Trophoblast cell (in vitro differentiated cells and primary cell): ENCODE measurements around the gene PHF8.
A peak's percentile ranks its signal among the peaks of the same experiment; 100 is the strongest.

Experiments used
- DNase-seq, 2 donors: peaks; one replicate each; pipeline ENCODE4 v3.0.0-alpha.2; 2016
- H2AFZ ChIP-seq: 2 replicates; pipeline ENCODE4 v1.6.1; 2013; ENCODE audit warnings: low read length, moderate library complexity, mild to moderate bottlenecking; ENCODE audit not compliant: insufficient read depth, poor library complexity
- H2AK5ac ChIP-seq: 2 replicates; pipeline ENCODE4 v1.6.1; 2013; ENCODE audit warnings: mild to moderate bottlenecking, low read length
- H2BK120ac ChIP-seq: 2 replicates; pipeline ENCODE4 v1.6.1; 2013; ENCODE audit warnings: low read length, mild to moderate bottlenecking, moderate library complexity; ENCODE audit not compliant: insufficient read depth, poor library complexity
- H2BK12ac ChIP-seq: 2 replicates; pipeline ENCODE4 v1.6.1; 2013; ENCODE audit warnings: mild to moderate bottlenecking, low read length, moderate library complexity
- H2BK5ac ChIP-seq: 2 replicates; pipeline ENCODE4 v1.6.1; 2013; ENCODE audit warnings: low read length, low read depth, moderate library complexity, mild to moderate bottlenecking; ENCODE audit not compliant: poor library complexity
- H3K14ac ChIP-seq: 2 replicates; pipeline ENCODE4 v1.6.1; 2013; ENCODE audit warnings: mild to moderate bottlenecking, low read length
- H3K18ac ChIP-seq: 2 replicates; pipeline ENCODE4 v1.6.1; 2013; ENCODE audit warnings: mild to moderate bottlenecking, low read length
- H3K23ac ChIP-seq: 2 replicates; pipeline ENCODE4 v1.6.1; 2013; ENCODE audit warnings: low read length
- H3K27ac ChIP-seq: 2 replicates; pipeline ENCODE4 v1.5.1; 2013; ENCODE audit warnings: low read depth, mild to moderate bottlenecking, inconsistent platforms, low read length, moderate library complexity
- H3K27me3 ChIP-seq: 2 replicates; pipeline ENCODE4 v1.6.1; 2013; ENCODE audit warnings: inconsistent platforms, mild to moderate bottlenecking, low read length, moderate library complexity; ENCODE audit not compliant: insufficient read depth
- H3K36me3 ChIP-seq, 2 experiments: 1 replicate in 1 of 2; 2 replicates in 1 of 2; pipeline ENCODE4 v1.6.1; 2013; ENCODE audit warnings: low read length in 2 of 2, mild to moderate bottlenecking in 2 of 2, moderate library complexity in 1 of 2; ENCODE audit not compliant: insufficient read depth in 2 of 2, control insufficient read depth in 1 of 2
- H3K4ac ChIP-seq: 2 replicates; pipeline ENCODE4 v1.6.1; 2013; ENCODE audit warnings: low read depth, mild to moderate bottlenecking, low read length, moderate library complexity
- H3K4me1 ChIP-seq, 2 experiments: 1 replicate in 1 of 2; 2 replicates in 1 of 2; pipeline ENCODE4 v1.6.1; 2013; ENCODE audit warnings: low read length in 2 of 2, mild to moderate bottlenecking in 2 of 2, moderate library complexity in 1 of 2; ENCODE audit not compliant: insufficient read depth in 2 of 2, control insufficient read depth in 1 of 2
- H3K4me2 ChIP-seq: 2 replicates; pipeline ENCODE4 v1.6.1; 2013; ENCODE audit warnings: inconsistent platforms, mild to moderate bottlenecking, low read length, moderate library complexity
- H3K4me3 ChIP-seq: 2 replicates; pipeline ENCODE4 v1.5.1; 2013; ENCODE audit warnings: mild to moderate bottlenecking, low read depth, low read length, inconsistent platforms
- H3K79me1 ChIP-seq: one replicate; pipeline ENCODE4 v1.6.1; 2013; ENCODE audit warnings: low read length
- H3K79me2 ChIP-seq: 2 replicates; pipeline ENCODE4 v1.6.1; 2013; ENCODE audit warnings: low read length, mild to moderate bottlenecking; ENCODE audit not compliant: control insufficient read depth, insufficient read depth, poor library complexity
- H3K9ac ChIP-seq: 2 replicates; pipeline ENCODE4 v1.6.1; 2013; ENCODE audit warnings: mild to moderate bottlenecking, low read length
- H3K9me3 ChIP-seq: 2 replicates; pipeline ENCODE4 v1.6.1; 2013; ENCODE audit warnings: low read depth, mild to moderate bottlenecking, control low read depth, inconsistent platforms, low read length; ENCODE audit not compliant: insufficient read depth
- H4K12ac ChIP-seq: 2 replicates; pipeline ENCODE4 v1.6.1; 2013; ENCODE audit warnings: low read depth, mild to moderate bottlenecking, low read length, moderate library complexity
- H4K8ac ChIP-seq: 2 replicates; pipeline ENCODE4 v1.6.1; 2013; ENCODE audit warnings: low read depth, mild to moderate bottlenecking, low read length, moderate library complexity
- H4K91ac ChIP-seq: one replicate; pipeline ENCODE4 v1.6.1; 2013; ENCODE audit warnings: low read depth, mild to moderate bottlenecking, low read length, moderate library complexity
- WGBS: extraction: QIAGEN DNeasy Blood & Tissue Kit; methylation state at CpG from one replicate; pipeline ENCODE4 v1.1.7; 2013; ENCODE audit warnings: missing lambda C conversion rate; ENCODE audit not compliant: insufficient read length, insufficient coverage; ENCODE audit errors: extremely low coverage; 5-methylcytosine and 5-hydroxymethylcytosine counted together

Gene PHF8

DNA sequence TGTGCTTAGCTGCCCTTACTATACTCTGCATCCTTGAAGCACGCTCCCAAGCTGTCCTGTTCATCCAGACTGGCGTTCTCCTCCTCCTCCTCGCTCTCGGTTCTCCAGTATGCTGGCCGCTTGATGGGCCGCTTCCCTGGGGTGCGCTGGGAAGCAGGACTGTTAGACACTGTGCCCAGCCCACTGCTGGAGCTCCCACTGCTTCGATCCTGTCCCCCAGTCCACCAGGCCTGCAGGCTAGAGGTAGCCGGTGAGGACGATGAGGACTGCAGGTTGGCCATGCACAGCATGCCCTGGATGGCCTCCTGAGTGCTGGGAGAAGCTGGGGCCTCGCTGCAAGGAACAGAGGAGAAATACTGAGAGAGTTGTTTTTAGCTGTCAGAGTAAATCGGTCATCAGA is 59.4 kb downstream of the PHF8 start:
- Histone ChIP-seq H4K91ac (no peak overlapping the region), H3K36me3 (peaks cover 15% of the 10 kb centered on the region in 2 experiments)

DNA sequence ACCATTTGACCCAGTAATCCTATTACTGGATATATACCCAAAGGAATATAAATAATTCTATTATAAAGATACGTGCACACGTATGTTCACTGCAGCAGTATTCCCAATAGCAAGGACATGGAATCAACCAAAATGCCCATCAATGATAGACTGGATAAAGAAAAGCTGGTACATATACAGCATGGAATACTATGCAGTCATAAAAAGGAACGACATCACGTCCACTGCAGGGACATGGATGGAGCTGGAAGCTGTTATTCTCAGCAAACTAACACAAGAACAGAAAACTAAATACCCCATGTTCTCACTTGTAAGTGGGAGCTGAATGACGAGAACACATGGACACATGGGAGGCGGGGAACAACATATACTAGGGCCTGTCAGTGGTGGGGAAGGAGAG is 69.7 kb downstream of the PHF8 start:
- no peak overlapping the region for H3K27ac ChIP-seq
- H3K23ac ChIP-seq: no peak overlapping the region
- H3K79me1 ChIP-seq: no peaks in the 10 kb centered on the region
- H2BK5ac ChIP-seq: no peak overlapping the region
- no peak for DNase-seq
- H2AK5ac ChIP-seq: no peak overlapping the region
- H2BK120ac ChIP-seq: no peak overlapping the region
- no peak overlapping the region for H3K9ac ChIP-seq
- H2BK12ac ChIP-seq: no peak overlapping the region
- H3K18ac ChIP-seq: no peak overlapping the region
- no peak overlapping the region for H3K4me3 ChIP-seq
- H2AFZ ChIP-seq: no peak overlapping the region
- H3K4me1 ChIP-seq: no peaks in the 10 kb centered on the region
- H4K91ac ChIP-seq: no peak overlapping the region
- H3K27me3 ChIP-seq: no peaks in the 10 kb centered on the region
- H3K14ac ChIP-seq: no peak overlapping the region
- H3K9me3 ChIP-seq: no peaks in the 10 kb centered on the region
- H3K79me2 ChIP-seq: no peaks in the 10 kb centered on the region
- no peak overlapping the region for H4K8ac ChIP-seq
- no peak overlapping the region for H3K4me2 ChIP-seq
- no peaks in the 10 kb centered on the region for H3K36me3 ChIP-seq
- WGBS: no CpG with 5 or more reads among the region's 6 CpGs
- no peak overlapping the region for H3K4ac ChIP-seq
- no peak overlapping the region for H4K12ac ChIP-seq

More for the DNA sequence above, 59.4 kb downstream of the PHF8 start:
- Histone ChIP-seq H2BK12ac (no peak overlapping the region), H2BK120ac (no peak overlapping the region), H3K27ac (no peak overlapping the region), H3K79me2 (no peaks in the 10 kb centered on the region), H3K9me3 (no peaks in the 10 kb centered on the region), H2AK5ac (no peak overlapping the region), H3K4me3 (no peak overlapping the region), H3K9ac (no peak overlapping the region), H3K4me1 (no peaks in the 10 kb centered on the region), H3K18ac (no peak overlapping the region), H2AFZ (no peak overlapping the region), H3K27me3 (no peaks in the 10 kb centered on the region), H3K4ac (no peak overlapping the region), H4K12ac (no peak overlapping the region), H2BK5ac (no peak overlapping the region), H3K79me1 (no peaks in the 10 kb centered on the region), H4K8ac (no peak overlapping the region), H3K23ac (no peak overlapping the region), H3K14ac (no peak overlapping the region), H3K4me2 (no peak overlapping the region)
- DNase-seq: no peak
- WGBS: no CpG with 5 or more reads among the region's 12 CpGs

DNA sequence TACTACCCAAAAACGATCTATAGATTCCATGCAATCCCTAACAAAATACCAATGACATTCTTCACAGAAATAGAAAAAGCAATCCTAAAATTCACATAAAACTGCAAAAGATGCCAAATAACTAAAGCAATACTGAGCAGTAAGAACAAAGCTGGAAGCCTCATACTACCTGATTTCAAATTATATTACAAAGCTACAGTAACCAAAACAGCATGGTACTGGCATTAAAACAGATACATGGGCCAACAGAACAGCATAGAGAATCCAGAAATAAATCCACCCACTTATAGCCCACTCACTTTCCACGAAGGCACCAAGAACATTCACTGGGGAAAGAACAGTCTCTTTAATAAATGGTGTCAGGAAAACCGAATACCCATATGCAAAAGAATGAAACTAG is 74.7 kb downstream of the PHF8 start:
- H4K12ac ChIP-seq: no peak overlapping the region
- no peak overlapping the region for H2AK5ac ChIP-seq
- H3K27me3 ChIP-seq: no peaks in the 10 kb centered on the region
- no peak overlapping the region for H3K9ac ChIP-seq
- no peak overlapping the region for H2BK5ac ChIP-seq
- H3K14ac ChIP-seq: no peak overlapping the region
- no peak for DNase-seq
- WGBS: no CpG with 5 or more reads among the region's 3 CpGs
- H4K8ac ChIP-seq: no peak overlapping the region
- H3K4ac ChIP-seq: no peak overlapping the region
- no peak overlapping the region for H3K27ac ChIP-seq
- no peak overlapping the region for H2BK12ac ChIP-seq
- no peak overlapping the region for H3K18ac ChIP-seq
- H4K91ac ChIP-seq: no peak overlapping the region
- no peaks in the 10 kb centered on the region for H3K79me1 ChIP-seq
- no peak overlapping the region for H3K4me2 ChIP-seq
- H2BK120ac ChIP-seq: no peak overlapping the region
- no peaks in the 10 kb centered on the region for H3K4me1 ChIP-seq
- peaks cover 2 to 3% of the 10 kb centered on the region in 2 experiments for H3K36me3 ChIP-seq
- H3K23ac ChIP-seq: no peak overlapping the region
- H3K79me2 ChIP-seq: no peaks in the 10 kb centered on the region
- no peaks in the 10 kb centered on the region for H3K9me3 ChIP-seq
- no peak overlapping the region for H2AFZ ChIP-seq
- no peak overlapping the region for H3K4me3 ChIP-seq

DNA sequence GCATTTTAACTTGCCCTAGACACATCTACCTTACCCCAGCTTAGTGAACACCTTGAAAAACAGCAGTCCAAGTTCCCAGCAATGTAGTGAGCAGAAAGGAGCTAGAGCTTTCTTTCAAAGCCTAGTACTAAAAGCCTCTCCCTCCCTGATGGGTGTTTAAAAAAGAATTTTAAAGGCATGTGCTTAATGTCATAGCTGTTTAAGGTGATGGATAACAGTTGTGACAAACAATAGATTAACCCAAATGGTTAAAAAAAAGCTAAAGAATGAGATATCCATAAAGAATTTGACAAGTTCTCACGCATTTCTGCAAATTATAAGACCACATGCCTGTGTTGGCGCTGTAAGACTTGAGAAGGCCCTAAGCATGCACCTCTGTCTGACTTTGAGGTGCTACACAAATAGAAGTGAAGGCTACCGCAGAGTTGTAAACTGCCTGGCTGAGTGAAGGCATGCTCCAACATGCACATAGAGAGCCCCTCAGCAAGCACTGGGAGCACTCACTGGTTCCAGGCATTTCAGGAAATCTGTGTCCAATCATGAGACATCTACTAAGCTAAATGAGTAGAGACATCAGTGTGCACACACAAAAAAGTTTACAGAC is 94.0 kb downstream of the PHF8 start:
- no CpG with 5 or more reads among the region's 3 CpGs for WGBS
- H2BK12ac ChIP-seq: no peak overlapping the region

More for the DNA sequence above, 94.0 kb downstream of the PHF8 start:
- Histone ChIP-seq H3K79me2 (no peaks in the 10 kb centered on the region), H3K36me3 (peaks cover 0 to 2% of the 10 kb centered on the region in 2 experiments), H3K27ac (peak overlapping the region; percentile 44), H2BK120ac (no peak overlapping the region), H3K27me3 (no peaks in the 10 kb centered on the region), H4K91ac (no peak overlapping the region), H3K4me3 (no peak overlapping the region), H4K12ac (no peak overlapping the region), H3K14ac (no peak overlapping the region), H3K18ac (no peak overlapping the region), H3K23ac (no peak overlapping the region), H2AK5ac (no peak overlapping the region), H3K9ac (no peak overlapping the region), H3K9me3 (no peaks in the 10 kb centered on the region), H4K8ac (no peak overlapping the region), H3K4ac (no peak overlapping the region), H3K79me1 (no peaks in the 10 kb centered on the region), H2AFZ (no peak overlapping the region), H3K4me2 (no peak overlapping the region), H3K4me1 (no peaks in the 10 kb centered on the region), H2BK5ac (no peak overlapping the region)
- no peak for DNase-seq
